ENCODE results near the gene ZNF862. TPM values are rescaled to one million over a fixed set of nuclear protein-coding genes. Genes with fewer than 3 reads are reported as not detected.

ZNF862 gene
- total and polyA plus RNA-seq, 2 donors (not counting 1 experiment from before 2014, with no cell fraction given) = 24.1 to 33.0 TPM

- TF ChIP-seq EZH2 (IDR thresholded peaks at IDR 0.05; ENCODE audit: borderline replicate concordance, insufficient read depth, low read depth, low read length, poor library complexity, severe bottlenecking) = no peak
- TF ChIP-seq CTCF (IDR thresholded peaks at IDR 0.05) = no peak
- ATAC-seq (ENCODE audit: low read depth) (no peak), DNase-seq (no peak)
- Histone ChIP-seq H3K4me2 (replicated peaks; ENCODE audit: low read depth, low read length, poor library complexity, severe bottlenecking) (no peak overlapping the region), H3K79me2 (ENCODE audit: control insufficient read depth, insufficient read depth, low read length) (no peaks in the 10 kb centered on the region), H3K9me3 (ENCODE audit: control extremely low read depth in 1 of 3, control insufficient read depth in 2 of 3, insufficient read depth in 1 of 3, low read length in 2 of 3) (no peaks in the 10 kb centered on the region), H4K20me1 (ENCODE audit: control insufficient read depth, insufficient read depth, low read length, poor library complexity, severe bottlenecking) (no peaks in the 10 kb centered on the region), H3K27me3 (replicated peaks in 1 of 4; ENCODE audit: control extremely low read depth in 1 of 4, control insufficient read depth in 3 of 4, insufficient read depth in 4 of 4, low read length in 3 of 4) (no peaks in the 10 kb centered on the region), H3K4me3 (ENCODE audit: control extremely low read depth in 1 of 5, extremely low read depth in 1 of 5, insufficient read depth in 1 of 5, low read depth in 2 of 5, low read length in 4 of 5) (no peak overlapping the region), H3K9ac (ENCODE audit: low read length) (no peak overlapping the region), H2AFZ (ENCODE audit: insufficient read depth, low read depth, low read length, poor library complexity, severe bottlenecking) (no peak overlapping the region), H3K36me3 (replicated peaks in 1 of 2; ENCODE audit: control extremely low read depth in 1 of 2, control insufficient read depth in 1 of 2, extremely low read depth in 1 of 2, insufficient read depth in 2 of 2, low read length in 1 of 2) (no peaks in the 10 kb centered on the region), H3K27ac (ENCODE audit: low read length in 2 of 2) (no peak overlapping the region), H3K4me1 (ENCODE audit: control insufficient read depth in 2 of 2, insufficient read depth in 2 of 2, low read length in 2 of 2) (no peaks in the 10 kb centered on the region)
- Mint-ChIP-seq H3K4me1 (no peaks in the 10 kb centered on the region), H3K4me3 (no peak overlapping the region), H3K9me3 (ENCODE audit: insufficient read depth) (no peaks in the 10 kb centered on the region), H3K27ac (no peak overlapping the region), H3K27me3 (peaks cover 9% of the 10 kb centered on the region)
- intact Hi-C loops (cut with micrococcal nuclease) = no loop called here
- WGBS (ENCODE audit: insufficient coverage) = 92% methylated on average over 10 of the region's 10 CpGs
- ChIA-PET POLR2A (no interaction called here), CTCF (interaction anchor here (0.6 to 1.9 kb wide), 3 partner anchors 37 to 705 kb away, joined by 3 to 6 read pairs (median 6); no protein-coding TSS in a partner anchor)
Measured at GRCh38 chr7:149808311-149808710, 29.9 kb upstream of the ZNF862 start.

GRCh38 chr7:149809215-149809614 lies 29.0 kb upstream of the ZNF862 start:
- Mint-ChIP-seq H3K4me3 (no peak overlapping the region), H3K9me3 (ENCODE audit: insufficient read depth) (no peaks in the 10 kb centered on the region), H3K27me3 (peaks cover 9% of the 10 kb centered on the region), H3K27ac (no peak overlapping the region), H3K4me1 (no peaks in the 10 kb centered on the region)
- no peaks in the 10 kb centered on the region for H3K9me3 ChIP-seq (ENCODE audit: control extremely low read depth in 1 of 3, control insufficient read depth in 2 of 3, insufficient read depth in 1 of 3, low read length in 2 of 3)
- H2AFZ ChIP-seq (ENCODE audit: insufficient read depth, low read depth, low read length, poor library complexity, severe bottlenecking) = no peak overlapping the region
- no peak overlapping the region for H3K4me3 ChIP-seq (ENCODE audit: control extremely low read depth in 1 of 5, extremely low read depth in 1 of 5, insufficient read depth in 1 of 5, low read depth in 2 of 5, low read length in 4 of 5)
- CTCF ChIA-PET = no interaction called here
- no peaks in the 10 kb centered on the region for H3K4me1 ChIP-seq (ENCODE audit: control insufficient read depth in 2 of 2, insufficient read depth in 2 of 2, low read length in 2 of 2)
- H4K20me1 ChIP-seq (ENCODE audit: control insufficient read depth, insufficient read depth, low read length, poor library complexity, severe bottlenecking) = no peaks in the 10 kb centered on the region
- ATAC-seq (ENCODE audit: low read depth) (no peak), DNase-seq (no peak)
- no peak overlapping the region for H3K4me2 ChIP-seq (replicated peaks; ENCODE audit: low read depth, low read length, poor library complexity, severe bottlenecking)
- WGBS (ENCODE audit: insufficient coverage) = 83% methylated on average over 2 of the region's 2 CpGs
- H3K27ac ChIP-seq (ENCODE audit: low read length in 2 of 2) = no peak overlapping the region
- intact Hi-C loops (cut with micrococcal nuclease) = no loop called here
- TF ChIP-seq EZH2 (IDR thresholded peaks at IDR 0.05; ENCODE audit: borderline replicate concordance, insufficient read depth, low read depth, low read length, poor library complexity, severe bottlenecking) (no peak), CTCF (IDR thresholded peaks at IDR 0.05) (no peak)
- H3K36me3 ChIP-seq (replicated peaks in 1 of 2; ENCODE audit: control extremely low read depth in 1 of 2, control insufficient read depth in 1 of 2, extremely low read depth in 1 of 2, insufficient read depth in 2 of 2, low read length in 1 of 2) = no peaks in the 10 kb centered on the region
- no peaks in the 10 kb centered on the region for H3K79me2 ChIP-seq (ENCODE audit: control insufficient read depth, insufficient read depth, low read length)
- POLR2A ChIA-PET = no interaction called here
- H3K9ac ChIP-seq (ENCODE audit: low read length) = no peak overlapping the region
- no peaks in the 10 kb centered on the region for H3K27me3 ChIP-seq (replicated peaks in 1 of 4; ENCODE audit: control extremely low read depth in 1 of 4, control insufficient read depth in 3 of 4, insufficient read depth in 4 of 4, low read length in 3 of 4)
